NOMO-1 treated with DMSO at 0.1 percent for 48 hours (cell line): Measurements from ENCODE around the gene ELAVL2.

Experiments
- DNase-seq: peaks from one replicate; lab custom pipeline; 2025; ENCODE audit not compliant: unreplicated experiment; lab: John Stamatoyannopoulos, UW

Gene ELAVL2

GRCh38 chr9:23772385-23772783 is 53.7 kb downstream of the ELAVL2 start:
- no peak for DNase-seq

GRCh38 chr9:23771746-23772384 is 54.2 kb downstream of the ELAVL2 start:
- DNase-seq: no peak

GRCh38 chr9:23769307-23769935 is 56.6 kb downstream of the ELAVL2 start:
- no peak for DNase-seq

GRCh38 chr9:23768861-23769260 is 57.2 kb downstream of the ELAVL2 start:
- DNase-seq: no peak

GRCh38 chr9:23766613-23767012 is 59.4 kb downstream of the ELAVL2 start:
- no peak for DNase-seq

- DNase-seq: no peak
Measured at GRCh38 chr9:23765561-23765960, 60.5 kb downstream of the ELAVL2 start.

- no peak for DNase-seq
Measured at GRCh38 chr9:23764219-23764618, 61.8 kb downstream of the ELAVL2 start.

- no peak for DNase-seq
Measured at GRCh38 chr9:23754551-23754950, 71.5 kb downstream of the ELAVL2 start.

GRCh38 chr9:23752859-23753258 is 73.2 kb downstream of the ELAVL2 start:
- DNase-seq: no peak

GRCh38 chr9:23751633-23752032 is 74.4 kb downstream of the ELAVL2 start:
- no peak for DNase-seq

GRCh38 chr9:23750808-23751207 is 75.2 kb downstream of the ELAVL2 start:
- DNase-seq: no peak

- no peak for DNase-seq
Measured at GRCh38 chr9:23747088-23748075, 78.7 kb downstream of the ELAVL2 start.

GRCh38 chr9:23746317-23746716 is 79.7 kb downstream of the ELAVL2 start:
- DNase-seq: no peak

GRCh38 chr9:23743036-23743435 is 83.0 kb downstream of the ELAVL2 start:
- no peak for DNase-seq

GRCh38 chr9:23741351-23741750 is 84.7 kb downstream of the ELAVL2 start:
- DNase-seq: no peak

- DNase-seq: no peak
Measured at GRCh38 chr9:23740531-23740930, 85.5 kb downstream of the ELAVL2 start.

GRCh38 chr9:23739753-23740152 is 86.3 kb downstream of the ELAVL2 start:
- DNase-seq: no peak

GRCh38 chr9:23736293-23736692 is 89.7 kb downstream of the ELAVL2 start:
- DNase-seq: no peak

GRCh38 chr9:23733495-23734078 is 92.5 kb downstream of the ELAVL2 start:
- no peak for DNase-seq

- DNase-seq: no peak
Measured at GRCh38 chr9:23731353-23731752, 94.7 kb downstream of the ELAVL2 start.

- DNase-seq: no peak
Measured at GRCh38 chr9:23730364-23730763, 95.7 kb downstream of the ELAVL2 start.
